HEK293 (cell line): ENCODE results near the gene FAM124A.

Experiments used
- CTCF ChIA-PET: fragments of 350-600 bp; formaldehyde crosslinking; extraction: SDS; loops from one replicate; lab custom pipeline; 2021; ENCODE audit warnings: antibody characterized with exemption; lab: Yijun Ruan, JAX
- POLR2A ChIA-PET: fragments of 300-600 bp; formaldehyde crosslinking; extraction: SDS; loops from one replicate; lab custom pipeline; 2020; ENCODE audit warnings: antibody characterized with exemption, inconsistent platforms; lab: Yijun Ruan, JAX
- H3K27ac ChIP-seq: fragments of 200-500 bp; sonication (Bioruptor generic); 2 replicates; pipeline ENCODE4 v1.5.1; 2014; ENCODE audit warnings: low read depth, low read length, control low read depth, inconsistent platforms; ENCODE audit errors: extremely low read depth
- H3K36me3 ChIP-seq, 2 experiments: fragments of 200-500 bp in 1 of 2; sonication (Bioruptor generic) in 1 of 2; 1 replicate in 1 of 2; 2 replicates in 1 of 2; pipeline ENCODE4 v1.5.1; 2014 to 2017; ENCODE audit warnings: inconsistent platforms in 2 of 2, low read length in 2 of 2; ENCODE audit not compliant: control insufficient read depth in 2 of 2, insufficient read depth in 1 of 2
- H3K4me1 ChIP-seq: fragments of 200-500 bp; sonication (Bioruptor generic); 2 replicates; pipeline ENCODE4 v1.5.1; 2014; ENCODE audit warnings: mild to moderate bottlenecking, low read length, inconsistent platforms; ENCODE audit not compliant: control insufficient read depth, insufficient read depth
- H3K4me3 ChIP-seq: 2 replicates; pipeline ENCODE4 v1.5.1; 2011; ENCODE audit warnings: low read depth, mild to moderate bottlenecking, control low read depth, low read length, moderate library complexity
- H3K9me3 ChIP-seq: fragments of 200-500 bp; sonication (Bioruptor generic); 2 replicates; pipeline ENCODE4 v1.5.1; 2014; ENCODE audit warnings: low read depth, low read length, inconsistent platforms; ENCODE audit not compliant: control insufficient read depth, insufficient read depth
- BCL6B ChIP-seq: fragments of 450-650 bp; formaldehyde crosslinking; IDR thresholded peaks from 2 replicates; pipeline ENCODE4 v1.5.1; 2017; ENCODE audit warnings: missing biosample characterization, missing genetic modification characterization
- KLF17 ChIP-seq: fragments of 450-650 bp; formaldehyde crosslinking; IDR thresholded peaks from 2 replicates; pipeline ENCODE4 v1.5.1; 2016; ENCODE audit warnings: missing biosample characterization, missing genetic modification characterization
- PATZ1 ChIP-seq: fragments of 450-650 bp; formaldehyde crosslinking; IDR thresholded peaks from 2 replicates; pipeline ENCODE4 v1.5.1; 2016; ENCODE audit warnings: missing biosample characterization, missing genetic modification characterization
- PRDM4 ChIP-seq: fragments of 450-650 bp; formaldehyde crosslinking; IDR thresholded peaks from 2 replicates; pipeline ENCODE4 v1.5.1; 2017; ENCODE audit warnings: missing biosample characterization, missing genetic modification characterization
- RBAK ChIP-seq: fragments of 450-650 bp; formaldehyde crosslinking; IDR thresholded peaks from 2 replicates; pipeline ENCODE4 v1.5.1; 2016; ENCODE audit warnings: missing biosample characterization, missing genetic modification characterization
- SP7 ChIP-seq: fragments of 450-650 bp; formaldehyde crosslinking; IDR thresholded peaks from 2 replicates; pipeline ENCODE4 v1.5.1; 2016; ENCODE audit warnings: missing biosample characterization, missing genetic modification characterization
- ZBTB17 ChIP-seq: fragments of 450-650 bp; formaldehyde crosslinking; IDR thresholded peaks from 2 replicates; pipeline ENCODE4 v1.5.1; 2016; ENCODE audit warnings: missing biosample characterization, missing genetic modification characterization
- ZIC2 ChIP-seq: fragments of 450-650 bp; formaldehyde crosslinking; IDR thresholded peaks from 2 replicates; pipeline ENCODE4 v1.5.1; 2016; ENCODE audit warnings: missing biosample characterization, missing genetic modification characterization
- ZNF10 ChIP-seq: fragments of 450-650 bp; formaldehyde crosslinking; IDR thresholded peaks from 2 replicates; pipeline ENCODE4 v1.5.1; 2017; ENCODE audit warnings: missing biosample characterization, missing genetic modification characterization
- ZNF112 ChIP-seq: fragments of 450-650 bp; formaldehyde crosslinking; IDR thresholded peaks from 2 replicates; pipeline ENCODE4 v1.5.0; 2017; ENCODE audit warnings: missing biosample characterization, missing genetic modification characterization
- ZNF132 ChIP-seq: fragments of 450-650 bp; formaldehyde crosslinking; IDR thresholded peaks from 2 replicates; pipeline ENCODE4 v1.5.1; 2017; ENCODE audit warnings: missing biosample characterization, missing genetic modification characterization, borderline replicate concordance
- ZNF175 ChIP-seq: fragments of 450-650 bp; formaldehyde crosslinking; IDR thresholded peaks from 2 replicates; pipeline ENCODE4 v1.5.1; 2016; ENCODE audit warnings: missing biosample characterization, missing genetic modification characterization
- ZNF239 ChIP-seq: fragments of 450-650 bp; formaldehyde crosslinking; IDR thresholded peaks from 2 replicates; pipeline ENCODE4 v1.5.1; 2016; ENCODE audit warnings: missing biosample characterization, missing genetic modification characterization
- ZNF521 ChIP-seq: fragments of 450-650 bp; formaldehyde crosslinking; IDR thresholded peaks from 2 replicates; pipeline ENCODE4 v1.5.1; 2017; ENCODE audit warnings: missing biosample characterization, mild to moderate bottlenecking, missing genetic modification characterization
- ZNF596 ChIP-seq: fragments of 450-650 bp; IDR thresholded peaks from 2 replicates; pipeline ENCODE4 v1.5.0; 2018; ENCODE audit warnings: missing biosample characterization, mild to moderate bottlenecking, missing genetic modification characterization, moderate library complexity
- ZNF654 ChIP-seq: fragments of 450-650 bp; formaldehyde crosslinking; IDR thresholded peaks from 2 replicates; pipeline ENCODE4 v1.5.1; 2016; ENCODE audit warnings: low read depth, missing biosample characterization, missing genetic modification characterization
- ZNF670 ChIP-seq: fragments of 450-650 bp; formaldehyde crosslinking; IDR thresholded peaks from 2 replicates; pipeline ENCODE4 v1.5.1; 2016; ENCODE audit warnings: missing biosample characterization, missing genetic modification characterization, low read depth
- ZXDB ChIP-seq: fragments of 450-650 bp; formaldehyde crosslinking; IDR thresholded peaks from 2 replicates; pipeline ENCODE4 v1.5.1; 2016; ENCODE audit warnings: missing biosample characterization, missing genetic modification characterization

Gene FAM124A

GRCh38 chr13:51235756-51236490 is 13.7 kb downstream of the FAM124A start:
- H3K27ac ChIP-seq = no peak overlapping the region

GRCh38 chr13:51236491-51236792 is 14.2 kb downstream of the FAM124A start:
- no peak overlapping the region for H3K4me3 ChIP-seq
- POLR2A ChIA-PET = interaction anchor here (0.7 kb wide), 1 partner anchor 217 kb away, joined by 3 read pairs; the partner anchor contains the start of gene INTS6
- no peak overlapping the region for H3K27ac ChIP-seq
- H3K36me3 ChIP-seq = no peaks in the 10 kb centered on the region
- CTCF ChIA-PET = interaction anchor here (0.8 kb wide), 1 partner anchor 579 kb away, joined by 3 read pairs; no protein-coding TSS in a partner anchor
- TF ChIP-seq ZNF654 (tag by site-specific recombination) = no peak
- no peak for TF ChIP-seq ZXDB (tag by site-specific recombination)
- TF ChIP-seq BCL6B (tag by site-specific recombination) = no peak
- TF ChIP-seq SP7 = no peak
- TF ChIP-seq ZNF175 = no peak
- no peak for TF ChIP-seq PATZ1
- TF ChIP-seq ZBTB17 = no peak
- TF ChIP-seq ZNF10 (tag by site-specific recombination) = no peak
- no peaks in the 10 kb centered on the region for H3K9me3 ChIP-seq
- H3K4me1 ChIP-seq = no peaks in the 10 kb centered on the region

More at GRCh38 chr13:51235756-51236490, 13.7 kb downstream of the FAM124A start:
- H3K4me1 ChIP-seq = no peaks in the 10 kb centered on the region
- CTCF ChIA-PET = interaction anchor here (0.8 to 1.1 kb wide), 2 partner anchors 12 to 579 kb away, joined by 3 read pairs; no protein-coding TSS in a partner anchor
- peak; percentile 51 for TF ChIP-seq ZIC2 (tag by site-specific recombination)
- no peak for TF ChIP-seq RBAK
- TF ChIP-seq, all 188 proteins: peak for 1
- H3K36me3 ChIP-seq = no peaks in the 10 kb centered on the region
- POLR2A ChIA-PET = interaction anchor here (0.7 kb wide), 1 partner anchor 217 kb away, joined by 3 read pairs; the partner anchor contains the start of gene INTS6
- H3K4me3 ChIP-seq = no peak overlapping the region
- H3K9me3 ChIP-seq = no peaks in the 10 kb centered on the region

GRCh38 chr13:51237386-51237785 is 15.2 kb downstream of the FAM124A start:
- Histone ChIP-seq H3K4me3 (no peak overlapping the region), H3K27ac (no peak overlapping the region), H3K4me1 (no peaks in the 10 kb centered on the region), H3K36me3 (no peaks in the 10 kb centered on the region), H3K9me3 (no peaks in the 10 kb centered on the region)
- POLR2A ChIA-PET = no interaction called here
- CTCF ChIA-PET = interaction anchor here (0.8 to 1.0 kb wide), 2 partner anchors 17 to 50 kb away, joined by 3 to 4 read pairs; no protein-coding TSS in a partner anchor
- no peak for TF ChIP-seq KLF17
- no peak for TF ChIP-seq ZNF670 (tag by site-specific recombination)
- no peak for TF ChIP-seq ZNF132 (tag by site-specific recombination)
- TF ChIP-seq ZNF596 = no peak
- TF ChIP-seq PRDM4 (tag by site-specific recombination) = no peak
- no peak for TF ChIP-seq ZNF112 (tag by site-specific recombination)
- no peak for TF ChIP-seq ZNF239 (tag by site-specific recombination)
- TF ChIP-seq ZNF521 = no peak
